SK-N-SH treated with all-trans-retinoic acid at 6 μM for 48 hours (cell line): ENCODE results near the gene SGPP2.

ENCODE experiments used
- BACH2 ChIP-seq: fragments of 250-450 bp; sonication (Bioruptor Pico); IDR thresholded peaks from 2 replicates; pipeline ENCODE4 v1.9.0; 2021; ENCODE audit warnings: mild to moderate bottlenecking, borderline replicate concordance
- OSR1 ChIP-seq: fragments of 250-450 bp; sonication (Bioruptor Pico); IDR thresholded peaks from 2 replicates; pipeline ENCODE4 v1.8.0; 2022; ENCODE audit warnings: moderate library complexity, mild to moderate bottlenecking, inconsistent platforms
- TF ChIP-seq, protein P1 (sequence below): fragments of 250-450 bp; sonication (Bioruptor Pico); IDR thresholded peaks from 2 replicates; pipeline ENCODE4 v1.8.0; 2020; ENCODE audit warnings: mild to moderate bottlenecking, moderate library complexity, borderline replicate concordance

DNA sequence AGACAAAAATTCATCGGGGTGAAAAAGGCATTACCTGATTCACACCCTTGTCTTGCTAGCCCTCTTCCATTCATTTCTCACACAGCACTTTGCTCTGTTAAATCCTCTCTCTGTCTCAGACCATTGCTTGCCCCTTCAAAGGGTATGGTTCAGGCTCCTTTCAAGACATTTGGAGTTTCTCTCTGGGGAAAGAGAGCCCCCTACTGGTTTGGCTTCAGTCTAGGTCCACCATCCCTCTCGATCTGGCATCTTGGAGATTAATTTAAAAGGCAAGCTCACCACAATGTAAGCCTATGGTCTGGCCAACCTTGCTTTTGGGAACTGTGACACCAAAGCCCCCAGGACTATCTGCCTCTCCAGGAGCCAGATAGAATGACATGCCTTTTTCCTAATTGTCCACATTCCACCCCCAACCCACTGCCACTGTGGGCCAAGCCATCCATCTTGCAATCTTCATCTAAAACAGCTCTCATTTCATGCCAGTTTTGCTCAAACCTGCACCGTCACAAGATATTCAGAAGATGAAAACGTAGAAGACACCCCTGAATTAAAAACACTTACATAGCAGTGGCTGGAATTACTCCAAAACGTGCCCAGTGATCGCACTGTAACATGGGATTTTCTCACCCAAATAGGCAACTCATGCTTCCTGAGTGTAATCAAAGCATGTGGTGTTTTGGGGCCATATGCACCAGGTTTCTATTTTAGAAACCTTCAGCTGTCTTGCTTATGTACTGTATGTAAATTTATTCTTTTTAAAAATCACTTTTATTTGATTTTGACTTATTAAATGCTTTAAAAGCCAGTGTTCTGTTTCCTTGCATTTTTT lies 137.7 kb downstream of the SGPP2 start:
- TF ChIP-seq, protein P1, sequence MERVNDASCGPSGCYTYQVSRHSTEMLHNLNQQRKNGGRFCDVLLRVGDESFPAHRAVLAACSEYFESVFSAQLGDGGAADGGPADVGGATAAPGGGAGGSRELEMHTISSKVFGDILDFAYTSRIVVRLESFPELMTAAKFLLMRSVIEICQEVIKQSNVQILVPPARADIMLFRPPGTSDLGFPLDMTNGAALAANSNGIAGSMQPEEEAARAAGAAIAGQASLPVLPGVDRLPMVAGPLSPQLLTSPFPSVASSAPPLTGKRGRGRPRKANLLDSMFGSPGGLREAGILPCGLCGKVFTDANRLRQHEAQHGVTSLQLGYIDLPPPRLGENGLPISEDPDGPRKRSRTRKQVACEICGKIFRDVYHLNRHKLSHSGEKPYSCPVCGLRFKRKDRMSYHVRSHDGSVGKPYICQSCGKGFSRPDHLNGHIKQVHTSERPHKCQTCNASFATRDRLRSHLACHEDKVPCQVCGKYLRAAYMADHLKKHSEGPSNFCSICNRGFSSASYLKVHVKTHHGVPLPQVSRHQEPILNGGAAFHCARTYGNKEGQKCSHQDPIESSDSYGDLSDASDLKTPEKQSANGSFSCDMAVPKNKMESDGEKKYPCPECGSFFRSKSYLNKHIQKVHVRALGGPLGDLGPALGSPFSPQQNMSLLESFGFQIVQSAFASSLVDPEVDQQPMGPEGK (CRISPR knock-in tag) = no peak
- no peak for TF ChIP-seq OSR1 (CRISPR knock-in tag)
- TF ChIP-seq BACH2 = no peak
